K562 (cell line): Measurements from ENCODE around the gene SRSF6.

Experiments
- SOX6 ChIP-seq: fragments of 450-650 bp; IDR thresholded peaks from 2 replicates; pipeline ENCODE4 v1.6.1; 2014; ENCODE audit warnings: mild to moderate bottlenecking
- TAF1 ChIP-seq: IDR thresholded peaks from 2 replicates; pipeline ENCODE4 v1.6.1; 2011; ENCODE audit warnings: mild to moderate bottlenecking, low read length, moderate library complexity; ENCODE audit not compliant: insufficient read depth, control insufficient read depth, severe bottlenecking; ENCODE audit errors: extremely low read depth
- TEAD4 ChIP-seq, 2 experiments: sonication (generic) in 1 of 2; formaldehyde crosslinking in 1 of 2; IDR thresholded peaks; 2 replicates each; pipeline versions ENCODE4 v1.6.1 to v1.8.0; 2012 to 2022; ENCODE audit warnings: borderline replicate concordance in 1 of 2, inconsistent platforms in 1 of 2, low read length in 1 of 2, mild to moderate bottlenecking in 1 of 2, missing genetic modification reagents in 1 of 2

GRCh38 chr20:43490038-43490437 lies 32.3 kb downstream of the SRSF6 start:
- TF ChIP-seq SOX6 (no peak), TEAD4 (IDR thresholded peaks at IDR 0.05; ENCODE audit: low read length) (no peak), TEAD4 (CRISPR knock-in tag; IDR thresholded peaks at IDR 0.05; ENCODE audit: borderline replicate concordance) (no peak), TAF1 (no peak)
